ENCODE measurements around the gene OSCAR. TPM values are rescaled to one million over a fixed set of nuclear protein-coding genes. Genes with fewer than 3 reads are reported as not detected.

Gene OSCAR
- total and polyA plus RNA-seq, 2 of the 13 experiments (the other 11 are each of a cell fraction or from before 2014, with no cell fraction given), result 1.9 TPM; not detected in 1

- intact Hi-C loops (cut with micrococcal nuclease; ENCODE audit: unreplicated experiment), result no loop called here
- no peak for FAIRE-seq
Measured at GRCh38 chr19:54133957-54134590, 33.5 kb upstream of the OSCAR start.

DNA sequence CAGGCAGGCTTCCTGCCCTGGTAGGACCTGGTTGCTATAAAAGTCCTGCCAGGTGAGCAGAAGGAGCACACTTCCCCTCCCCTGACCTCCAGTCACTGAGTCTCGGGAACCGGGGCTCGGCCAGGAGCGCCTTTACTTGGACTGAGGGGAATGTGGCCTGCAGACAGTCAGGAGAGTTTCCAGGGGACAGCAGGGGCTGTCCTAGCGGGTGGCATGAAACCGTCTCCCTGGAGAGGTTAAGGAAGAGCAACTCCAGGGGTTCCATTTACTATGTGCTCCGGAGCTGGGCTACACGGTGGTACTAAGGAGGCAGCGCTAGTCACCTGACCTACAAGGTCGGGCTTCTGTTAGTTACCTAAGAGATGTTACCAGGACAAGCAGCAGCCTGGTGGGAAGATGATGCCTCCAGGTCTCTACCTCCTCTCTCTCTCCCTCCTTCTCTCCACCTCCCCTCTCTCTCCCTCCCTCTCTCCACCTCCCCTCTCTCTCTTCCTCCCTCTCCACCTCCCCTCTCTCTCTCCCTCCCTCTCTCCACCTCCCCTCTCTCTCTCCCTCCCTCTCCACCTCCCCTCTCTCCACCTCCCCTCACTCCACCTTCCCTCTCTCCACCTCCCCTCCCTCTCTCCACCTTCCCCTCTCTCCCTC is 32.8 kb upstream of the OSCAR start:
- no peak overlapping the region for H2AFZ ChIP-seq (ENCODE audit: low read length)
- no peak overlapping the region for H3K9ac ChIP-seq (ENCODE audit: insufficient read depth, low read depth, low read length)
- ATAC-seq (peak; percentile 21; the same call in 1 of the 3 replicates), DNase-seq (ENCODE audit: low spot score) (peak; percentile 84), FAIRE-seq (no peak)
- H3K4me3 ChIP-seq (replicated peaks in 1 of 3; ENCODE audit: insufficient read depth in 1 of 3, low read depth in 2 of 3, low read length in 3 of 3), result no peak overlapping the region
- ChIA-PET CTCF (ENCODE audit: low intra/inter-chr PET ratio, low total read pairs) (no interaction called here), POLR2A (no interaction called here)
- no peak overlapping the region for H3K4me2 ChIP-seq (ENCODE audit: low read depth, low read length)
- H3K9me3 ChIP-seq (ENCODE audit: low read length), result peaks cover 5% of the 10 kb centered on the region
- in situ Hi-C loops (cut with HindIII; ENCODE audit: extremely low pct_ligation_motif_present, low pct_unique_long_range_greater_than_20kb) (no loop called here), intact Hi-C loops (cut with micrococcal nuclease; ENCODE audit: unreplicated experiment) (no loop called here)
- WGBS (ENCODE audit: low lambda C conversion rate), result 83% methylated on average over 3 of the region's 10 CpGs
- H4K20me1 ChIP-seq (ENCODE audit: insufficient read depth, low read length), result 0 out of 2 replicates have a peak, but pooled peaks cover under 1% of the 10 kb centered on the region
- no TSS peak for BruUV-seq (replicated peaks)
- H3K79me2 ChIP-seq (ENCODE audit: insufficient read depth, low read length), result peaks cover under 1% of the 10 kb centered on the region
- H3K27me3 ChIP-seq (ENCODE audit: control insufficient read depth in 1 of 2, insufficient read depth in 2 of 2, low read length in 2 of 2), result no peaks in the 10 kb centered on the region; a peak in 1 of 5 replicates
- H3K27ac ChIP-seq (ENCODE audit: extremely low read length, insufficient read depth, low read length), result no peak overlapping the region
- H3K36me3 ChIP-seq (replicated peaks in 1 of 2; ENCODE audit: control insufficient read depth in 1 of 2, insufficient read depth in 2 of 2, low read length in 2 of 2), result peaks cover 2 to 12% of the 10 kb centered on the region in 2 experiments; a peak in 1 of 5 replicates
- H3K4me1 ChIP-seq (ENCODE audit: insufficient read depth, low read length), result peaks cover 13% of the 10 kb centered on the region
- no peak for TF ChIP-seq ISL2 (CRISPR knock-in tag; IDR thresholded peaks at IDR 0.05)
- no peak for TF ChIP-seq SAP130 (CRISPR knock-in tag; IDR thresholded peaks at IDR 0.05; ENCODE audit: low read depth)
- TF ChIP-seq SIN3B (IDR thresholded peaks at IDR 0.05; ENCODE audit: low read length), result 0 out of 2 replicates have a peak, but pooled peaks have one; percentile 18
- TF ChIP-seq PTBP1 (IDR thresholded peaks at IDR 0.05; ENCODE audit: low read depth, low read length, poor library complexity, severe bottlenecking), result peak; percentile 99
- TF ChIP-seq, protein P1, sequence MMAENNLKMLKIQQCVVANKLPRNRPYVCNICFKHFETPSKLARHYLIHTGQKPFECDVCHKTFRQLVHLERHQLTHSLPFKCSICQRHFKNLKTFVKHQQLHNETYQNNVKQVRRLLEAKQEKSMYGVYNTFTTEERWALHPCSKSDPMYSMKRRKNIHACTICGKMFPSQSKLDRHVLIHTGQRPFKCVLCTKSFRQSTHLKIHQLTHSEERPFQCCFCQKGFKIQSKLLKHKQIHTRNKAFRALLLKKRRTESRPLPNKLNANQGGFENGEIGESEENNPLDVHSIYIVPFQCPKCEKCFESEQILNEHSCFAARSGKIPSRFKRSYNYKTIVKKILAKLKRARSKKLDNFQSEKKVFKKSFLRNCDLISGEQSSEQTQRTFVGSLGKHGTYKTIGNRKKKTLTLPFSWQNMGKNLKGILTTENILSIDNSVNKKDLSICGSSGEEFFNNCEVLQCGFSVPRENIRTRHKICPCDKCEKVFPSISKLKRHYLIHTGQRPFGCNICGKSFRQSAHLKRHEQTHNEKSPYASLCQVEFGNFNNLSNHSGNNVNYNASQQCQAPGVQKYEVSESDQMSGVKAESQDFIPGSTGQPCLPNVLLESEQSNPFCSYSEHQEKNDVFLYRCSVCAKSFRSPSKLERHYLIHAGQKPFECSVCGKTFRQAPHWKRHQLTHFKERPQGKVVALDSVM (CRISPR knock-in tag; IDR thresholded peaks at IDR 0.05), result no peak
- TF ChIP-seq ZSCAN29 (CRISPR knock-in tag; conservative IDR thresholded peaks at IDR 0.05), result no peak
- TF ChIP-seq, protein P2, sequence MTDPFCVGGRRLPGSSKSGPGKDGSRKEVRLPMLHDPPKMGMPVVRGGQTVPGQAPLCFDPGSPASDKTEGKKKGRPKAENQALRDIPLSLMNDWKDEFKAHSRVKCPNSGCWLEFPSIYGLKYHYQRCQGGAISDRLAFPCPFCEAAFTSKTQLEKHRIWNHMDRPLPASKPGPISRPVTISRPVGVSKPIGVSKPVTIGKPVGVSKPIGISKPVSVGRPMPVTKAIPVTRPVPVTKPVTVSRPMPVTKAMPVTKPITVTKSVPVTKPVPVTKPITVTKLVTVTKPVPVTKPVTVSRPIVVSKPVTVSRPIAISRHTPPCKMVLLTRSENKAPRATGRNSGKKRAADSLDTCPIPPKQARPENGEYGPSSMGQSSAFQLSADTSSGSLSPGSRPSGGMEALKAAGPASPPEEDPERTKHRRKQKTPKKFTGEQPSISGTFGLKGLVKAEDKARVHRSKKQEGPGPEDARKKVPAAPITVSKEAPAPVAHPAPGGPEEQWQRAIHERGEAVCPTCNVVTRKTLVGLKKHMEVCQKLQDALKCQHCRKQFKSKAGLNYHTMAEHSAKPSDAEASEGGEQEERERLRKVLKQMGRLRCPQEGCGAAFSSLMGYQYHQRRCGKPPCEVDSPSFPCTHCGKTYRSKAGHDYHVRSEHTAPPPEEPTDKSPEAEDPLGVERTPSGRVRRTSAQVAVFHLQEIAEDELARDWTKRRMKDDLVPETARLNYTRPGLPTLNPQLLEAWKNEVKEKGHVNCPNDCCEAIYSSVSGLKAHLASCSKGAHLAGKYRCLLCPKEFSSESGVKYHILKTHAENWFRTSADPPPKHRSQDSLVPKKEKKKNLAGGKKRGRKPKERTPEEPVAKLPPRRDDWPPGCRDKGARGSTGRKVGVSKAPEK (CRISPR knock-in tag; IDR thresholded peaks at IDR 0.05; ENCODE audit: borderline replicate concordance), result no peak
- peak; percentile 84 for TF ChIP-seq PRPF4 (IDR thresholded peaks at IDR 0.05; ENCODE audit: low read depth, low read length, poor library complexity, severe bottlenecking)
- no peak for TF ChIP-seq ZSCAN20 (CRISPR knock-in tag; IDR thresholded peaks at IDR 0.05; ENCODE audit: borderline replicate concordance)

More at GRCh38 chr19:54133957-54134590, 33.5 kb upstream of the OSCAR start:
- no peak overlapping the region for H3K9ac ChIP-seq (ENCODE audit: insufficient read depth, low read depth, low read length)
- ChIA-PET CTCF (ENCODE audit: low intra/inter-chr PET ratio, low total read pairs) (no interaction called here), POLR2A (no interaction called here)
- H3K27ac ChIP-seq (ENCODE audit: extremely low read length, insufficient read depth, low read length), result no peak overlapping the region
- 24% methylated on average over 2 of the region's 2 CpGs for WGBS (ENCODE audit: low lambda C conversion rate)
- H3K27me3 ChIP-seq (ENCODE audit: control insufficient read depth in 1 of 2, insufficient read depth in 2 of 2, low read length in 2 of 2), result no peaks in the 10 kb centered on the region; a peak in 1 of 5 replicates
- H3K36me3 ChIP-seq (replicated peaks in 1 of 2; ENCODE audit: control insufficient read depth in 1 of 2, insufficient read depth in 2 of 2, low read length in 2 of 2), result peaks cover 2 to 11% of the 10 kb centered on the region in 2 experiments; a peak in 2 of 5 replicates
- H2AFZ ChIP-seq (ENCODE audit: low read length), result no peak overlapping the region
- peaks cover 7% of the 10 kb centered on the region for H3K79me2 ChIP-seq (ENCODE audit: insufficient read depth, low read length)
- BruUV-seq (replicated peaks), result no TSS peak
- no peak overlapping the region for H3K4me3 ChIP-seq (replicated peaks in 1 of 3; ENCODE audit: insufficient read depth in 1 of 3, low read depth in 2 of 3, low read length in 3 of 3)
- 0 out of 2 replicates have a peak, but pooled peaks cover 3% of the 10 kb centered on the region for H4K20me1 ChIP-seq (ENCODE audit: insufficient read depth, low read length)
- no peak for ATAC-seq
- H3K9me3 ChIP-seq (ENCODE audit: low read length), result peaks cover 5% of the 10 kb centered on the region
- no peak for DNase-seq (ENCODE audit: low spot score)
- no peak for TF ChIP-seq TCF7L2 (IDR thresholded peaks at IDR 0.05; ENCODE audit: low read depth, low read length)
- TF ChIP-seq ZNF850 (CRISPR knock-in tag; conservative IDR thresholded peaks at IDR 0.05), result no peak
- no peak overlapping the region for H3K4me2 ChIP-seq (ENCODE audit: low read depth, low read length)
- peaks cover 19% of the 10 kb centered on the region for H3K4me1 ChIP-seq (ENCODE audit: insufficient read depth, low read length)
- in situ Hi-C loops (cut with HindIII; ENCODE audit: extremely low pct_ligation_motif_present, low pct_unique_long_range_greater_than_20kb), result no loop called here
